ENCODE measurements around the gene KRT20. TPM values are rescaled to one million over a fixed set of nuclear protein-coding genes. Genes with fewer than 3 reads are reported as not detected.

Gene KRT20
- total and polyA plus RNA-seq, 9 of the 15 experiments (the other 6 are each of a cell fraction or from before 2014, with no cell fraction given), result 0.44 TPM; not detected in 8

GRCh38 chr17:40854175-40854814, 30.7 kb downstream of the KRT20 start (continued):
- TF ChIP-seq HDAC3 (IDR thresholded peaks at IDR 0.05; ENCODE audit: borderline replicate concordance, partially characterized antibody), result peak; percentile 34
- TF ChIP-seq MED1 (CRISPR knock-in tag; IDR thresholded peaks at IDR 0.05; ENCODE audit: borderline replicate concordance), result no peak
- TF ChIP-seq FOXK2 (conservative IDR thresholded peaks at IDR 0.05 in 1 of 2, IDR thresholded peaks at IDR 0.05 in 1 of 2; ENCODE audit: low read depth in 2 of 2), result peak in 1 of 2 experiments; percentile 53; a peak in 2 of 4 replicates
- TF ChIP-seq SMARCC2 (IDR thresholded peaks at IDR 0.05; ENCODE audit: low read depth), result peak; percentile 93
- peak; percentile 44; the same call in 1 of the 2 replicates for TF ChIP-seq POLR2H (tag; IDR thresholded peaks at IDR 0.05; ENCODE audit: low read depth)
- TF ChIP-seq MLX (CRISPR knock-in tag; conservative IDR thresholded peaks at IDR 0.05), result no peak
- TF ChIP-seq PHTF2 (CRISPR knock-in tag; IDR thresholded peaks at IDR 0.05), result no peak
- TF ChIP-seq MNT (conservative IDR thresholded peaks at IDR 0.05), result 0 out of 4 replicates have a peak, but pooled peaks of 1 of the 2 experiments have one; percentile 28
- TF ChIP-seq FOSL1 (tag; conservative IDR thresholded peaks at IDR 0.05), result peak; percentile 100
- TF ChIP-seq HNRNPLL (IDR thresholded peaks at IDR 0.05; ENCODE audit: low read depth, low read length, poor library complexity, severe bottlenecking), result no peak
- TF ChIP-seq ZNF639 (CRISPR knock-in tag; conservative IDR thresholded peaks at IDR 0.05 in 1 of 2, IDR thresholded peaks at IDR 0.05 in 1 of 2), result no peak
- peak in 1 of 2 experiments; percentile 64; a peak in 1 of 4 replicates for TF ChIP-seq RCOR1 (IDR thresholded peaks at IDR 0.05; ENCODE audit: borderline replicate concordance in 1 of 2, low read depth in 2 of 2, low read length in 2 of 2)
- TF ChIP-seq ARID3A (IDR thresholded peaks at IDR 0.05; ENCODE audit: borderline replicate concordance, low read depth, low read length), result peak; percentile 94
- TF ChIP-seq ILK (tag; IDR thresholded peaks at IDR 0.05; ENCODE audit: borderline replicate concordance, low read depth), result no peak
- no peak for TF ChIP-seq GABPA (tag; conservative IDR thresholded peaks at IDR 0.05; ENCODE audit: low read depth)
- TF ChIP-seq SMARCA4 (IDR thresholded peaks at IDR 0.05), result peak; percentile 95
- 0 out of 2 replicates have a peak, but pooled peaks have one; percentile 37 for TF ChIP-seq NCOA1 (IDR thresholded peaks at IDR 0.05; ENCODE audit: low read depth)
- TF ChIP-seq BRD4 (IDR thresholded peaks at IDR 0.05), result no peak
- TF ChIP-seq ZNF277 (CRISPR knock-in tag; IDR thresholded peaks at IDR 0.05; ENCODE audit: borderline replicate concordance), result no peak
